SK-N-SH treated with all-trans-retinoic acid at 6 μM for 48 hours (cell line): ENCODE results near the gene NT5C.

ENCODE experiments used
- ESRRG ChIP-seq: fragments of 250-450 bp; sonication (Bioruptor Pico); IDR thresholded peaks from 2 replicates; pipeline ENCODE4 v1.6.1; 2021; ENCODE audit warnings: mild to moderate bottlenecking
- ISL1 ChIP-seq: fragments of 250-450 bp; sonication (Bioruptor Pico); IDR thresholded peaks from 2 replicates; pipeline ENCODE4 v2.1.2; 2022; ENCODE audit warnings: mild to moderate bottlenecking, moderate library complexity
- PATZ1 ChIP-seq: fragments of 250-450 bp; sonication (Bioruptor Pico); IDR thresholded peaks from 2 replicates; pipeline ENCODE4 v1.8.0; 2020; ENCODE audit warnings: mild to moderate bottlenecking, moderate library complexity, borderline replicate concordance
- ZFP3 ChIP-seq: fragments of 250-450 bp; sonication (Bioruptor Pico); IDR thresholded peaks from 2 replicates; pipeline ENCODE4 v1.5.0; 2020; ENCODE audit warnings: mild to moderate bottlenecking, moderate library complexity
- ZFP30 ChIP-seq: fragments of 450-650 bp; formaldehyde crosslinking; IDR thresholded peaks from 2 replicates; pipeline ENCODE4 v1.5.0; 2022; ENCODE audit warnings: mild to moderate bottlenecking, moderate library complexity
- ZNF8 ChIP-seq: fragments of 450-650 bp; formaldehyde crosslinking; IDR thresholded peaks from 2 replicates; pipeline ENCODE4 v1.5.0; 2020; ENCODE audit warnings: mild to moderate bottlenecking, moderate library complexity
- TF ChIP-seq, protein P1 (sequence below): fragments of 250-450 bp; sonication (Bioruptor Pico); IDR thresholded peaks from 2 replicates; pipeline ENCODE4 v1.5.1; 2020; ENCODE audit warnings: low read depth, mild to moderate bottlenecking, moderate library complexity

GRCh38 chr17:75135452-75135851, 3.9 kb upstream of the NT5C start:
- no peak for TF ChIP-seq ESRRG (CRISPR knock-in tag)
- TF ChIP-seq PATZ1 (CRISPR knock-in tag), result no peak
- TF ChIP-seq, protein P1, sequence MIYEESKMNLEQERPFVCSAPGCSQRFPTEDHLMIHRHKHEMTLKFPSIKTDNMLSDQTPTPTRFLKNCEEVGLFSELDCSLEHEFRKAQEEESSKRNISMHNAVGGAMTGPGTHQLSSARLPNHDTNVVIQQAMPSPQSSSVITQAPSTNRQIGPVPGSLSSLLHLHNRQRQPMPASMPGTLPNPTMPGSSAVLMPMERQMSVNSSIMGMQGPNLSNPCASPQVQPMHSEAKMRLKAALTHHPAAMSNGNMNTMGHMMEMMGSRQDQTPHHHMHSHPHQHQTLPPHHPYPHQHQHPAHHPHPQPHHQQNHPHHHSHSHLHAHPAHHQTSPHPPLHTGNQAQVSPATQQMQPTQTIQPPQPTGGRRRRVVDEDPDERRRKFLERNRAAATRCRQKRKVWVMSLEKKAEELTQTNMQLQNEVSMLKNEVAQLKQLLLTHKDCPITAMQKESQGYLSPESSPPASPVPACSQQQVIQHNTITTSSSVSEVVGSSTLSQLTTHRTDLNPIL (CRISPR knock-in tag), result no peak
- TF ChIP-seq ISL1 (CRISPR knock-in tag), result no peak
- TF ChIP-seq ZFP30 (CRISPR knock-in tag), result no peak
- no peak for TF ChIP-seq ZNF8 (CRISPR knock-in tag)
- TF ChIP-seq ZFP3 (CRISPR knock-in tag), result no peak
